ENCODE results near the gene ASCC1.

DNA sequence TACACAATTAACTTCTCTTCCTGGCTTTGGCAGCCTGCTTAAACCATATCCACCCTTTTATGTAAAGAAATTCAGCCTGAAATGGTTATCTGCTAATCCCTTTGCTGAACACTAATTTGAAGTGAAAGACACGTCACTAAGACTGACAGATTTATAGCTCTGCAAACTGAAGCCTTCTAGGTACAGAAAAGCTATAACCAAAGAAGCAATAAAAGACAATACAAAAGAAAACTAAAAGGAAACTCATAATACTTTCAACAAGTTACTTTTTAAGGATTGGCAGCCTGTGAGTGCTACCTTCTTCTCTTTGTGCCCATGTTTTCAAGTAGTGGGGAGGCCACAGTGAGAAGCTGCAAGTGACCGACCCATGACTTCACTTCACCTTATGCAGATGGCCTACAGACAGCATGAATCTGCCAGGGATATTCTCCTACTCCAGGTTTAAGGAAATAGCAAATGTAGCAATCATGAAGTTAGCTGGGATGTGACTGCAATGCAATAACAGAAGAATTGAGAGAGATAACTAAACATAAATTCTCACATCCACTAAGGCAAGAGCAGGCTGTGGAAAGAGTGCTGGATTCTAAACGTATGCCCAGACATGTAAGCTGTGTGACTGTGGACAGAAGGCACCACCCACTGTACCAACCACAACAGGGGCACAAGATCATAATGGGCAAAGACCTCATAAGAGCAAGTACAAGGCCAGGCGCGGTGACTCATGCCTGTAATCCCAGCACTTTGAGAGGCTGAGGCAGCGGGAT, 117.1 kb downstream of the ASCC1 start:
- TF ChIP-seq, protein P1, sequence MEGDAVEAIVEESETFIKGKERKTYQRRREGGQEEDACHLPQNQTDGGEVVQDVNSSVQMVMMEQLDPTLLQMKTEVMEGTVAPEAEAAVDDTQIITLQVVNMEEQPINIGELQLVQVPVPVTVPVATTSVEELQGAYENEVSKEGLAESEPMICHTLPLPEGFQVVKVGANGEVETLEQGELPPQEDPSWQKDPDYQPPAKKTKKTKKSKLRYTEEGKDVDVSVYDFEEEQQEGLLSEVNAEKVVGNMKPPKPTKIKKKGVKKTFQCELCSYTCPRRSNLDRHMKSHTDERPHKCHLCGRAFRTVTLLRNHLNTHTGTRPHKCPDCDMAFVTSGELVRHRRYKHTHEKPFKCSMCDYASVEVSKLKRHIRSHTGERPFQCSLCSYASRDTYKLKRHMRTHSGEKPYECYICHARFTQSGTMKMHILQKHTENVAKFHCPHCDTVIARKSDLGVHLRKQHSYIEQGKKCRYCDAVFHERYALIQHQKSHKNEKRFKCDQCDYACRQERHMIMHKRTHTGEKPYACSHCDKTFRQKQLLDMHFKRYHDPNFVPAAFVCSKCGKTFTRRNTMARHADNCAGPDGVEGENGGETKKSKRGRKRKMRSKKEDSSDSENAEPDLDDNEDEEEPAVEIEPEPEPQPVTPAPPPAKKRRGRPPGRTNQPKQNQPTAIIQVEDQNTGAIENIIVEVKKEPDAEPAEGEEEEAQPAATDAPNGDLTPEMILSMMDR (IDR thresholded peaks at IDR 0.05), result no peak
- no peak for TF ChIP-seq EP300 (IDR thresholded peaks at IDR 0.05)

All from gastroesophageal sphincter (tissue), 3 donors.